ENCODE measurements around the gene GCC2.

Gene GCC2, protein sequence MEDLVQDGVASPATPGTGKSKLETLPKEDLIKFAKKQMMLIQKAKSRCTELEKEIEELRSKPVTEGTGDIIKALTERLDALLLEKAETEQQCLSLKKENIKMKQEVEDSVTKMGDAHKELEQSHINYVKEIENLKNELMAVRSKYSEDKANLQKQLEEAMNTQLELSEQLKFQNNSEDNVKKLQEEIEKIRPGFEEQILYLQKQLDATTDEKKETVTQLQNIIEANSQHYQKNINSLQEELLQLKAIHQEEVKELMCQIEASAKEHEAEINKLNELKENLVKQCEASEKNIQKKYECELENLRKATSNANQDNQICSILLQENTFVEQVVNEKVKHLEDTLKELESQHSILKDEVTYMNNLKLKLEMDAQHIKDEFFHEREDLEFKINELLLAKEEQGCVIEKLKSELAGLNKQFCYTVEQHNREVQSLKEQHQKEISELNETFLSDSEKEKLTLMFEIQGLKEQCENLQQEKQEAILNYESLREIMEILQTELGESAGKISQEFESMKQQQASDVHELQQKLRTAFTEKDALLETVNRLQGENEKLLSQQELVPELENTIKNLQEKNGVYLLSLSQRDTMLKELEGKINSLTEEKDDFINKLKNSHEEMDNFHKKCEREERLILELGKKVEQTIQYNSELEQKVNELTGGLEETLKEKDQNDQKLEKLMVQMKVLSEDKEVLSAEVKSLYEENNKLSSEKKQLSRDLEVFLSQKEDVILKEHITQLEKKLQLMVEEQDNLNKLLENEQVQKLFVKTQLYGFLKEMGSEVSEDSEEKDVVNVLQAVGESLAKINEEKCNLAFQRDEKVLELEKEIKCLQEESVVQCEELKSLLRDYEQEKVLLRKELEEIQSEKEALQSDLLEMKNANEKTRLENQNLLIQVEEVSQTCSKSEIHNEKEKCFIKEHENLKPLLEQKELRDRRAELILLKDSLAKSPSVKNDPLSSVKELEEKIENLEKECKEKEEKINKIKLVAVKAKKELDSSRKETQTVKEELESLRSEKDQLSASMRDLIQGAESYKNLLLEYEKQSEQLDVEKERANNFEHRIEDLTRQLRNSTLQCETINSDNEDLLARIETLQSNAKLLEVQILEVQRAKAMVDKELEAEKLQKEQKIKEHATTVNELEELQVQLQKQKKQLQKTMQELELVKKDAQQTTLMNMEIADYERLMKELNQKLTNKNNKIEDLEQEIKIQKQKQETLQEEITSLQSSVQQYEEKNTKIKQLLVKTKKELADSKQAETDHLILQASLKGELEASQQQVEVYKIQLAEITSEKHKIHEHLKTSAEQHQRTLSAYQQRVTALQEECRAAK (N-terminal part only)

DNA sequence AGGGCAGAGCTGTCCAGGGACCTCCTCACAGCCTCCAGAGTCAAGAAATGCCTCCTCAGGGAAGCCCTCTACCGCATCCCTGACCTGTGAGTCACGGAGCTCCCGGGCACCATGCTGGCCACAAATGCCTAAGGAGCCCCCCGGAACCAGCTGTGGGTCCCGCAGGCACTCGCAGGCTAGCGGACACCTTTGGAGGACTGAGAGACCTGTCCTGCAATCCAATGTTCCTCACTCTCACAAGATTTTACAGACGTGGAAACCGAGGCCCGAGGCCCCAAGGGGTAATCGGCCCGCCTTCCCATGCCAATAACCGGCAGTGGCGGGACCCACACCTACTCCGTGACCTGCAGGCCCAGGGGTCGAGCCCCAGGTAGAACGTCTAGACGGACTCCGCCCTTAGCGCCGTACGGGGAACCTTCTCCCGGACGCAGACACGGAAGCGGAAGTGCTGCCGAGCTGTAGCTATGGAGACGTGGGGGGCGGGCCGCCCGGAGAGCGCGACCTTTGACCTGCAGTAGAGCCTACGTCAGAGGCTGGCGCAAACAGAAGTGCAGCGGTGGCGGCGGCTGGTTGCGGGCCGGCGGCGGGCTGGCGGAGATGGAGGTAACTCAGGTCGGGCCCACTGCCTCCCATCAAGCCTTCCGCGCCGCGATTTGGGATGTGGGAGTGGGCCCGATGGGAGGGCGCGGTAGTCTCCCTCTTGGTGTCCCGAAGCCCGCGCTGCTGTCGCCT is at the start of gene GCC2:
TSS of gene GCC2 (plus strand) at position 529 of the 732 bp plus-strand sequence. CDS start at position 598, 69 bp downstream.
- Histone ChIP-seq H3K4me3 (ENCODE audit: low read length in 2 of 2) (peak within 1 kb of the TSS; percentile 98 to 99), H3K27me3 (ENCODE audit: control insufficient read depth in 2 of 2, insufficient read depth in 2 of 2, low read length in 2 of 2) (no peaks in the 10 kb centered on the region), H3K9me3 (ENCODE audit: control insufficient read depth in 2 of 2, low read length in 2 of 2) (no peaks in the 10 kb centered on the region), H3K9ac (ENCODE audit: low read depth in 1 of 2, low read length in 2 of 2) (peak within 1 kb of the TSS; percentile 97 to 99), H3K4me1 (ENCODE audit: control insufficient read depth in 2 of 2, insufficient read depth in 2 of 2, low read length in 2 of 2) (peaks cover 16 to 18% of the 10 kb centered on the region in 2 donors), H3K27ac (ENCODE audit: low read depth in 2 of 2, low read length in 2 of 2) (peak within 1 kb of the TSS; percentile 99), H3K36me3 (ENCODE audit: control insufficient read depth in 2 of 2, insufficient read depth in 2 of 2, low read length in 2 of 2) (peaks cover 12 to 14% of the 10 kb centered on the region in 2 donors)

DNA sequence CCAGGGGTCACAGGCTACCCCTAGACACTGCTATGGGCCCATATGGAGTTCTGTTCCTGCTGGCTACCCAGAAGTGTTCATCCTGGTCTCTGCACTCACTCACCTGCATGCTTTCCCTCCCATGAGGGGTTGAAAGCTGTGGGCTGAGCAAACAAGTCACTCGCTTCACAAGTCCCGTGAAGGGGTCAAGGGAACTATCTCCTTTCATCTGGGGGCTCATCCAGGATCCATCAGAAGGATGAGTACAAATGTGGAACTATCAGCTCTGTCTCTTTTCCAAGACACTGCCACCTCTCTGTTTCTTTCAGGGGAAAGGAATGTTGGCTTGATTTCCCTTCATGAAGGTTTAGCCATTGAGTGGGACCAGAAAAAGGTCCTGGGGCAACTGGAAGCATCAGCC is 49.5 kb upstream of the GCC2 start:
- no peaks in the 10 kb centered on the region for H3K4me1 ChIP-seq (ENCODE audit: control insufficient read depth in 2 of 2, insufficient read depth in 2 of 2, low read length in 2 of 2)
- no peak overlapping the region for H3K27ac ChIP-seq (ENCODE audit: low read depth in 2 of 2, low read length in 2 of 2)
- H3K4me3 ChIP-seq (ENCODE audit: low read length in 2 of 2) = no peak overlapping the region
- peaks cover 9 to 16% of the 10 kb centered on the region in 2 donors for H3K9me3 ChIP-seq (ENCODE audit: control insufficient read depth in 2 of 2, low read length in 2 of 2)
- H3K9ac ChIP-seq (ENCODE audit: low read depth in 1 of 2, low read length in 2 of 2) = no peak overlapping the region
- H3K36me3 ChIP-seq (ENCODE audit: control insufficient read depth in 2 of 2, insufficient read depth in 2 of 2, low read length in 2 of 2) = no peaks in the 10 kb centered on the region
- H3K27me3 ChIP-seq (ENCODE audit: control insufficient read depth in 2 of 2, insufficient read depth in 2 of 2, low read length in 2 of 2) = no peaks in the 10 kb centered on the region

DNA sequence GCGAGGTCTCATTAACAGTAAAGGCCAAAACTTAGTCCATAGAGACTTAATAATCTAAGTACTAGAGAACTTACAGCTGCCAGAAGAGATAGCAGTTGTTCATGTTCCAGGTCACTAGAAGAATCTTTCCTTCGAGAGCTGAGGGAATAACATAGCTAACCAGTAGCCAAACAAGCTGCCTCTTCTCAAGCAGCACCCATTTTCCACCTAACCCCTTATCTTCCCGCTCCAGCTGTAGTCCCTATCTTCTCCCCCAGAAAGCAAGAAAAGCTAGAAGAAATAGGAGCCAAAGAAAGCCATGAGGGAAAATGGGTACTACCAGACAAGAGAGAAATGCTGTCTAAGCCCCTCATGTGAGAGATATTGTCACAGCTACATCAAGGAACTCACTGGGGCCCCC is 47.2 kb upstream of the GCC2 start:
- H3K9ac ChIP-seq (ENCODE audit: low read depth in 1 of 2, low read length in 2 of 2) = no peak overlapping the region
- no peak overlapping the region for H3K4me3 ChIP-seq (ENCODE audit: low read length in 2 of 2)
- H3K27ac ChIP-seq (ENCODE audit: low read depth in 2 of 2, low read length in 2 of 2) = no peak overlapping the region
- no peaks in the 10 kb centered on the region for H3K27me3 ChIP-seq (ENCODE audit: control insufficient read depth in 2 of 2, insufficient read depth in 2 of 2, low read length in 2 of 2)
- peaks cover 16 to 21% of the 10 kb centered on the region in 2 donors for H3K9me3 ChIP-seq (ENCODE audit: control insufficient read depth in 2 of 2, low read length in 2 of 2)
- no peaks in the 10 kb centered on the region for H3K36me3 ChIP-seq (ENCODE audit: control insufficient read depth in 2 of 2, insufficient read depth in 2 of 2, low read length in 2 of 2)
- no peaks in the 10 kb centered on the region for H3K4me1 ChIP-seq (ENCODE audit: control insufficient read depth in 2 of 2, insufficient read depth in 2 of 2, low read length in 2 of 2)

DNA sequence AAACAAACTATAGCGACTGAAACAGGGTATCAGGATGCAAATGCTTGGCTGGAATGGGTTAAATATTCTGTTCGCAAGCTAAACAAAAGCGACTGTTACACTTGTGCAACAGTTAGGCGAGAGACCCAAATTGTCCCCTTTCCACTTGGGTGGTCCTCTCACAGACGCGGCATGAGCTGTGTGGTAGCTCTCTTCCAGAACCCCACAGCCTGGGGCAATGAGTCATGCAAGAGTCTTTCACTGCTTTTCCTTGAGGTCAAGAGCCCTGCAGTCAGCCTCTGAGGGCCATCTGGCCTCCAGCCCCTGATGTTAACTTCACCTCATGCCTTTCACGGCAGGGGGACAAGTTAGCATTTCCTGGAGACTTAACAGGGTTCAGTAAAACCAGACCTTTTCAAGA is 45.5 kb upstream of the GCC2 start:
- Histone ChIP-seq H3K27ac (ENCODE audit: low read depth in 2 of 2, low read length in 2 of 2) (no peak overlapping the region), H3K4me3 (ENCODE audit: low read length in 2 of 2) (no peak overlapping the region), H3K36me3 (ENCODE audit: control insufficient read depth in 2 of 2, insufficient read depth in 2 of 2, low read length in 2 of 2) (no peaks in the 10 kb centered on the region), H3K27me3 (ENCODE audit: control insufficient read depth in 2 of 2, insufficient read depth in 2 of 2, low read length in 2 of 2) (no peaks in the 10 kb centered on the region), H3K9me3 (ENCODE audit: control insufficient read depth in 2 of 2, low read length in 2 of 2) (peaks cover 16 to 19% of the 10 kb centered on the region in 2 donors), H3K4me1 (ENCODE audit: control insufficient read depth in 2 of 2, insufficient read depth in 2 of 2, low read length in 2 of 2) (no peaks in the 10 kb centered on the region), H3K9ac (ENCODE audit: low read depth in 1 of 2, low read length in 2 of 2) (no peak overlapping the region)

DNA sequence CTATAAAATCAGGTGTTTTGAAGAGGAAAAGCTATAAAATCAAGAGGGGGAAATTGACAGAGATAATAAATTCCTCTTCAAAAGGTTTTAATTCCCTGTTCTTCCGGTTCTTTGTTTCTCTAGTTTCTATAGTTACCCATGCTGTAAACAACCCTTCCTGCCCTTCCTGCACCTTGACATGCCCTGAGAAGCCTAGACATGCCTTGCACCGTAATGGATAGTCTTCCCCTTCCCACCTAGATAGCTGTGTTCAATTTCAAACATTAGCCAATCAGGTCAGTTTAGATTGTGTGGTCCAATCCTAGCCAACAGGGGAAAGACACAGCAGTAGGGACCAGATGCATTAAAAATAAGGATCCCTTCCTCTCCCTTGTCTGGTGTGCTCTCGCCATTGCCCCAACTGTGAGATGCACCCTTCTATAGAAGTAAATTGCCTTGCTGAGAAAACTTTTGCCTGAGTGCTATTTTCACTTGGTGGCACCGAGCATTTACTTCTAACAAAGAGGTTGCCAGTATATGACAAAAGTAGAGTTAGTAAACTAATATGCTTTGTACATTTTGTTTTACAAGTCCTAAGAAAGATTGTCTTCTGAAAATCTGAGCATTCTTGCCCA is 44.1 kb upstream of the GCC2 start:
- Histone ChIP-seq H3K27ac (ENCODE audit: low read depth in 2 of 2, low read length in 2 of 2) (no peak overlapping the region), H3K4me3 (ENCODE audit: low read length in 2 of 2) (no peak overlapping the region), H3K9me3 (ENCODE audit: control insufficient read depth in 2 of 2, low read length in 2 of 2) (peaks cover 8% of the 10 kb centered on the region in 2 donors), H3K4me1 (ENCODE audit: control insufficient read depth in 2 of 2, insufficient read depth in 2 of 2, low read length in 2 of 2) (no peaks in the 10 kb centered on the region), H3K9ac (ENCODE audit: low read depth in 1 of 2, low read length in 2 of 2) (no peak overlapping the region), H3K27me3 (ENCODE audit: control insufficient read depth in 2 of 2, insufficient read depth in 2 of 2, low read length in 2 of 2) (no peaks in the 10 kb centered on the region), H3K36me3 (ENCODE audit: control insufficient read depth in 2 of 2, insufficient read depth in 2 of 2, low read length in 2 of 2) (no peaks in the 10 kb centered on the region)

DNA sequence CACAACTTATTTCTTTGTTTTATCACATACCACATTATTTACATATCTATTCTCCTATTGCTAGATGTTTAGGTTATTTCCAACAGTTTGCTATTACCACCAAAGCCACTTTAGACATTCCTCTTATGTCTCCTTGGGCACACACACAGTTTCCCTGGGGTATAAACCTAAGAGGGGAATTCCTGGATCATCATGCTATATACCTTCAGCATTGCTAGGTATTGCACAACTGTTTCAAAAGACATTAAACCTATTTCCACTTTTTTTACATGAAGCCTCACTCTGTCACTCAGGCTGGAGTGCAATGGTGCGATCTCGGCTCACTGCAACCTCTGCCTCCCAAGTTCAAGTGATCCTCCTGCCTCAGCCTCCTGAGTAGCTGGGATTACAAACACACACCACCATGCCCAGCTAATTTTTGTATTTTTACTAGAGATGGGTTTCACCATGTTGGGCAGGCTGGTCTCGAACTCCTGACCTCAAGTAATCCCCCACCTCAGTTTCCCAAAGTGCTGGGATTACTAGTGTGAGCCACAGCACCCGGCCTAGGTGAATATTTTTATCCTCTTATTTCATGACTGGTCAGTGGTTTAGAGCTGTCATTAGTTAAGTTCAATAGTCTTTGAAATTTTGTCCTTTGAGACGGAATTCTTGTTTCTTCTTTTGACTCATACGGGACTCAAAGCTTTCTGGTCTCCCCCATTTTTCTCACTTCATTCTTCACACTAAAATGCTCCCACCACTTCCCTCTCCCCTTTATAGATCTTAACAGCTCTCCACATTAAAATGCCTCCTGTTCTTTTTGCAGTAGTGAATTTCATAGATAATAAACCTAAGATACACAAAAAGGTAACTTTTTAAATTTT is 40.9 kb upstream of the GCC2 start:
- Histone ChIP-seq H3K36me3 (ENCODE audit: control insufficient read depth in 2 of 2, insufficient read depth in 2 of 2, low read length in 2 of 2) (no peaks in the 10 kb centered on the region), H3K4me3 (ENCODE audit: low read length in 2 of 2) (no peak overlapping the region), H3K27ac (ENCODE audit: low read depth in 2 of 2, low read length in 2 of 2) (no peak overlapping the region), H3K9me3 (ENCODE audit: control insufficient read depth in 2 of 2, low read length in 2 of 2) (peaks cover 5 to 8% of the 10 kb centered on the region in 2 donors), H3K4me1 (ENCODE audit: control insufficient read depth in 2 of 2, insufficient read depth in 2 of 2, low read length in 2 of 2) (no peaks in the 10 kb centered on the region), H3K9ac (ENCODE audit: low read depth in 1 of 2, low read length in 2 of 2) (no peak overlapping the region), H3K27me3 (ENCODE audit: control insufficient read depth in 2 of 2, insufficient read depth in 2 of 2, low read length in 2 of 2) (no peaks in the 10 kb centered on the region)

DNA sequence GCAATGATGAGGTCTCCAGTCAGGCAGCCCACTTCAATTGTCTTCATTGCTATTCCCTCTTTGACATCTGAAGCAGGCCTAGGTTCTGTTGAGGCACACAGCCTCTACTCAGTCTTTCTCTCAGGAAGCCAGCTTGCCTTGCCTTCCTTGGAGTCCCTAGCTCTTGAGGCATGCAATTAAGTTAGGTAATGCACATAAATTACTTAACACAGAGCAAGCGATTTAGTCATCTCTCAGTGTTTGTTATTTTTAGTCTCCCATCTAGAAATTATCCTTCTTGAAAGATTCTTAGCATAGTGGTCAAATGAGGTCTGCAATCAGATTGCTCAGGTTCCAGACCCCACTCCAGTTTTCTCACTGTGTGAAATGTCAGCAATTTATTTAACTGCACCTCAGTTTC is 39.2 kb upstream of the GCC2 start:
- no peak overlapping the region for H3K27ac ChIP-seq (ENCODE audit: low read depth in 2 of 2, low read length in 2 of 2)
- H3K27me3 ChIP-seq (ENCODE audit: control insufficient read depth in 2 of 2, insufficient read depth in 2 of 2, low read length in 2 of 2) = no peaks in the 10 kb centered on the region

DNA sequence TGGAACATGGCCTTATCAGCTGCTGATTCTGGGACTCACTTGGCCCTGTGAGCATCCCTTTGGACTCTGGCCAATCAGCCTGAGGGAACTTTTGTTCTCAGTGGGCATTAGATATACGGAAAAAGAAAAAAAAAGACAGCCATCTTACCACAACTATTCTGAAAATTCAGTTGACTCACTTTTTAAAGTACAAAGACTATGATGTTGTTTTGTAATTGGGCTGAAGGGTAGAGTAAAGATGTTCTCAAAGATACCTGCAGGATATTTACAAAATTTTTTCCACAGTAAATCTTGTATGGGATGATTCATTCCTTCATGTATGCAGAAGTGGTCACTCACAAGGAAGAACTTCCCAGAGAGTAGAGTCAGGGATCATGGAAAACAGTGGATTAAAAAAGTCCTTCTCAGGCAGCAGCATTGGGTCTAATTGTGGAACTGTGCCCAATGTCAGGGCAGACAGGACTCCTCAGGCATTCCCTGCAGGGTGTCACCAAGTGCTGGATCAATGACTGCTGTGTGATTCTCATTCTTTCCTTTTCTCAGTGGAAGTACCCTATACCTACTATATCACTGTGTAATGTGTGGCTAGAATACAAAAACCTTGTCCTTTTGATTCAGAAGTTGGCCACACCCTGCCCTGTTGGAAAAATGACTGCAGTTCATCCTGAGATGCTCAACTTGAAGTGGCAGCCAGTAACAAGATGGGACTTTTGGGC is 35.9 kb upstream of the GCC2 start:
- Histone ChIP-seq H3K27ac (ENCODE audit: low read depth in 2 of 2, low read length in 2 of 2) (no peak overlapping the region), H3K4me3 (ENCODE audit: low read length in 2 of 2) (no peak overlapping the region), H3K9me3 (ENCODE audit: control insufficient read depth in 2 of 2, low read length in 2 of 2) (no peaks in the 10 kb centered on the region), H3K9ac (ENCODE audit: low read depth in 1 of 2, low read length in 2 of 2) (no peak overlapping the region), H3K36me3 (ENCODE audit: control insufficient read depth in 2 of 2, insufficient read depth in 2 of 2, low read length in 2 of 2) (no peaks in the 10 kb centered on the region), H3K27me3 (ENCODE audit: control insufficient read depth in 2 of 2, insufficient read depth in 2 of 2, low read length in 2 of 2) (no peaks in the 10 kb centered on the region), H3K4me1 (ENCODE audit: control insufficient read depth in 2 of 2, insufficient read depth in 2 of 2, low read length in 2 of 2) (no peaks in the 10 kb centered on the region)

More for the DNA sequence above, 39.2 kb upstream of the GCC2 start:
- no peak overlapping the region for H3K9ac ChIP-seq (ENCODE audit: low read depth in 1 of 2, low read length in 2 of 2)
- no peaks in the 10 kb centered on the region for H3K36me3 ChIP-seq (ENCODE audit: control insufficient read depth in 2 of 2, insufficient read depth in 2 of 2, low read length in 2 of 2)
- H3K4me1 ChIP-seq (ENCODE audit: control insufficient read depth in 2 of 2, insufficient read depth in 2 of 2, low read length in 2 of 2) = no peaks in the 10 kb centered on the region
- peaks cover 5% of the 10 kb centered on the region in 2 donors for H3K9me3 ChIP-seq (ENCODE audit: control insufficient read depth in 2 of 2, low read length in 2 of 2)
- H3K4me3 ChIP-seq (ENCODE audit: low read length in 2 of 2) = no peak overlapping the region
